K562 (cell line): ENCODE results near the gene APBA2. TPM values are rescaled to one million over a fixed set of nuclear protein-coding genes. Genes with fewer than 3 reads are reported as not detected.
A peak's percentile ranks its signal among the peaks of the same experiment; 100 is the strongest.

ENCODE experiments used
- ATAC-seq: fragments of 200-7000 bp; cut with Tn5 transposase; 3 replicates; pipeline ENCODE4 v1.9.1; 2020; ENCODE audit warnings: moderate library complexity
- BruUV-seq: library from RNA; stranded (reverse); fragments of 400-500 nt; replicated peaks from 2 replicates; lab custom pipeline; 2021; lab: Mats Ljungman, UMichigan
- CTCF ChIA-PET: fragments of 300-600 bp; formaldehyde crosslinking; extraction: SDS; loops from one replicate; lab custom pipeline; 2021; ENCODE audit warnings: low intra/inter-chr PET ratio; lab: Yijun Ruan, JAX
- POLR2A ChIA-PET: fragments of 300-600, 350-650 bp; sonication (Branson Sonifier 250); formaldehyde crosslinking; extraction: SDS; loops from one replicate; lab custom pipeline; 2021; ENCODE audit warnings: antibody characterized with exemption, inconsistent platforms; lab: Yijun Ruan, JAX
- DNase-seq, 4 experiments: peaks; one replicate each; pipeline versions ENCODE4 v3.0.0 to v3.0.0-alpha.2; 2011 to 2018; ENCODE audit warnings: low spot score in 3 of 4, mixed read lengths in 3 of 4; ENCODE audit errors: extremely low read depth in 1 of 4
- FAIRE-seq: peaks from 2 replicates; lab custom pipeline; 2011; peaks lifted over from hg19 to GRCh38; lab: Jason Lieb, UNC
- H2AFZ ChIP-seq: 2 replicates; pipeline ENCODE4 v1.6.0; 2011; ENCODE audit warnings: low read depth, low read length, control low read depth, inconsistent platforms
- H3K27ac ChIP-seq: fragments of 200-600 bp; 3 replicates; pipeline ENCODE4 v1.8.0; 2011; ENCODE audit warnings: low read depth, mild to moderate bottlenecking, control low read depth, inconsistent platforms, low read length, moderate library complexity, mixed read lengths; ENCODE audit errors: extremely low read depth
- H3K27me3 ChIP-seq, 2 experiments: fragments of 300-600 bp in 1 of 2; 2 replicates in 1 of 2; 3 replicates in 1 of 2; pipeline versions ENCODE4 v1.6.0 to v1.8.0; 2011; ENCODE audit warnings: inconsistent platforms in 2 of 2, low read length in 2 of 2, mild to moderate bottlenecking in 1 of 2, mixed read lengths in 1 of 2, moderate library complexity in 1 of 2; ENCODE audit not compliant: control insufficient read depth in 2 of 2, insufficient read depth in 2 of 2
- H3K36me3 ChIP-seq: fragments of 300-600 bp; 3 replicates; pipeline ENCODE4 v1.8.0; 2011; ENCODE audit warnings: mild to moderate bottlenecking, low read length, inconsistent platforms; ENCODE audit not compliant: control insufficient read depth, insufficient read depth
- H3K4me1 ChIP-seq, 2 experiments: fragments of 200-600 bp in 1 of 2; replicated peaks in 1 of 2; 2 replicates in 1 of 2; 3 replicates in 1 of 2; pipeline versions ENCODE4 v1.5.1 to v1.8.0; 2011; ENCODE audit warnings: inconsistent platforms in 2 of 2, low read length in 2 of 2, mild to moderate bottlenecking in 1 of 2, mixed read lengths in 1 of 2, moderate library complexity in 1 of 2; ENCODE audit not compliant: control insufficient read depth in 2 of 2, insufficient read depth in 2 of 2
- H3K4me2 ChIP-seq: 2 replicates; pipeline ENCODE4 v1.6.1; 2011; ENCODE audit warnings: low read length, control low read depth, inconsistent platforms, mixed read lengths; ENCODE audit not compliant: insufficient read depth
- H3K4me3 ChIP-seq: fragments of 200-600 bp; sonication (generic), shearing (Covaris generic); 2 replicates; pipeline ENCODE4 v1.5.1; 2016; ENCODE audit warnings: control low read depth, inconsistent platforms
- H3K79me2 ChIP-seq: fragments of 200-600 bp; 3 replicates; pipeline ENCODE4 v1.8.0; 2011; ENCODE audit warnings: low read length, inconsistent platforms; ENCODE audit not compliant: control insufficient read depth, insufficient read depth
- H3K9ac ChIP-seq, 2 experiments: 2 replicates each; pipeline versions ENCODE4 v1.6.0 to v1.6.1; 2011; ENCODE audit warnings: low read depth in 2 of 2, low read length in 2 of 2, control low read depth in 1 of 2, inconsistent platforms in 1 of 2, mild to moderate bottlenecking in 1 of 2, mixed read lengths in 1 of 2; ENCODE audit not compliant: insufficient read depth in 1 of 2
- H3K9me1 ChIP-seq: one replicate; pipeline ENCODE4 v1.6.0; 2011; ENCODE audit warnings: inconsistent platforms, mild to moderate bottlenecking, low read length, moderate library complexity; ENCODE audit not compliant: control insufficient read depth, insufficient read depth
- H3K9me3 ChIP-seq: replicated peaks from 2 replicates; pipeline ENCODE4 v1.5.1; 2011; ENCODE audit warnings: low read depth, low read length, inconsistent platforms; ENCODE audit not compliant: control insufficient read depth, insufficient read depth
- H4K20me1 ChIP-seq: replicated peaks from 2 replicates; pipeline ENCODE4 v1.6.1; 2011; ENCODE audit warnings: low read length, inconsistent platforms, mixed read lengths; ENCODE audit not compliant: control insufficient read depth, insufficient read depth
- JUN ChIP-seq, 2 experiments: sonication (generic) in 1 of 2; formaldehyde crosslinking in 1 of 2; IDR thresholded peaks; 2 replicates each; pipeline versions ENCODE4 v1.6.1 to v1.8.0; 2012 to 2022; ENCODE audit warnings: borderline replicate concordance in 2 of 2, mild to moderate bottlenecking in 2 of 2, improper control_type of control experiment in 1 of 2, low read depth in 1 of 2, low read length in 1 of 2, missing genetic modification reagents in 1 of 2
- KLF13 ChIP-seq: fragments of 450-650 bp; IDR thresholded peaks from 2 replicates; pipeline ENCODE4 v1.6.1; 2016; ENCODE audit warnings: missing genetic modification characterization, low read depth, mild to moderate bottlenecking, missing compliant biosample characterization, moderate library complexity, borderline replicate concordance
- MBD1 ChIP-seq: fragments of 250-450 bp; sonication (Bioruptor Pico); IDR thresholded peaks from 2 replicates; pipeline ENCODE4 v1.8.0; 2022; ENCODE audit warnings: inconsistent platforms
- NFE2 ChIP-seq: IDR thresholded peaks from 2 replicates; pipeline ENCODE4 v1.6.1; 2014; ENCODE audit warnings: antibody characterized with exemption, low read depth
- NFRKB ChIP-seq: fragments of 450-650 bp; IDR thresholded peaks from 2 replicates; pipeline ENCODE4 v1.6.1; 2016; ENCODE audit warnings: low read depth
- TEAD2 ChIP-seq: fragments of 450-650 bp; IDR thresholded peaks from 2 replicates; pipeline ENCODE4 v1.6.1; 2016; ENCODE audit warnings: missing genetic modification characterization, control low read depth, missing compliant biosample characterization
- ZNF282 ChIP-seq: sonication (generic); formaldehyde crosslinking; IDR thresholded peaks from 2 replicates; pipeline ENCODE4 v1.8.1; 2023; ENCODE audit warnings: missing genetic modification reagents
- ZNF431 ChIP-seq: sonication (generic); formaldehyde crosslinking; IDR thresholded peaks from 2 replicates; pipeline ENCODE4 v1.8.0; 2022; ENCODE audit warnings: mild to moderate bottlenecking, missing genetic modification reagents
- ZNF584 ChIP-seq: fragments of 200-800 bp; sonication (Bioruptor generic); IDR thresholded peaks from 2 replicates; pipeline ENCODE4 v1.6.1; 2016; ENCODE audit warnings: low read depth, mild to moderate bottlenecking, missing genetic modification characterization, missing compliant biosample characterization
- whole genome bisulfite sequencing: fragments of 100-300 bp; shearing (Covaris generic); methylation state at CpG from one replicate; pipeline ENCODE4 v1.1.6; 2016; ENCODE audit warnings: low coverage, mixed read lengths; ENCODE audit not compliant: insufficient coverage; ENCODE audit errors: missing lambda C conversion rate; 5-methylcytosine and 5-hydroxymethylcytosine counted together
- in situ Hi-C: fragments of 300-500 bp; cut with MboI; formaldehyde crosslinking; loops from 4 replicates; pipeline ENCODE4 v1.15.0; 2018; ENCODE audit warnings: inconsistent platforms, mixed read lengths
- intact Hi-C: fragments of 100-400 bp; cut with micrococcal nuclease; formaldehyde crosslinking; loops from 2 replicates; pipeline ENCODE4 v1.14.2; 2022
- polyA plus RNA-seq, 8 experiments: library from polyadenylated mRNA; depleted of rRNA in 4 of 8; stranded (reverse) in 5 of 8; unstranded in 3 of 8; fragments of >200 nt; fragmentation: Nextera tagmentation in 2 of 8; fragmentation: Illumina TruSeq in 1 of 8; extraction: Ambion mirVana in 2 of 8; extraction: Trizol in 1 of 8; gene quantifications; 2 replicates each; pipeline versions ENCODE4 v1.2.1 to v1.2.3, GENCODE V29; 2011 to 2014; ENCODE audit warnings: inconsistent platforms in 1 of 8, missing spikeins in 1 of 8
- total RNA-seq, 7 experiments: library from RNA; depleted of rRNA in 6 of 7; stranded (reverse); fragments of >200 nt in 6 of 7; fragmentation: Illumina TruSeq in 2 of 7; extraction: Trizol in 2 of 7; gene quantifications; 2 replicates each; pipeline versions ENCODE4 v1.2.1 to v1.2.3, GENCODE V29; 2011 to 2021; ENCODE audit warnings: low replicate concordance in 1 of 7

The APBA2 gene
- total and polyA plus RNA-seq, 9 of the 15 experiments (the other 6 are each of a cell fraction or from before 2014, with no cell fraction given): 0.24 to 40.9 (median 25.2) TPM

GRCh38 chr15:28985316-28985645 is 99.5 kb downstream of the APBA2 start:
- in situ Hi-C loops (no loop called here), intact Hi-C loops (no loop called here)
- H3K9ac ChIP-seq: peak overlapping the region in 1 of 2 experiments; percentile 50; a peak in 1 of 4 replicates
- no peaks in the 10 kb centered on the region for H3K27me3 ChIP-seq
- no TSS peak for BruUV-seq
- FAIRE-seq (no peak), ATAC-seq (no peak), DNase-seq (no peak)
- CTCF ChIA-PET: no interaction called here
- H3K4me1 ChIP-seq: peaks cover 11 to 25% of the 10 kb centered on the region in 2 experiments; a peak in 4 of 5 replicates
- H3K9me1 ChIP-seq: no peaks in the 10 kb centered on the region
- 0 out of 3 replicates have a peak, but pooled peaks cover 4% of the 10 kb centered on the region for H3K79me2 ChIP-seq
- no peak overlapping the region for H3K4me3 ChIP-seq
- H3K9me3 ChIP-seq: no peaks in the 10 kb centered on the region
- H4K20me1 ChIP-seq: peaks cover 14% of the 10 kb centered on the region
- no peak overlapping the region for H3K4me2 ChIP-seq
- H3K36me3 ChIP-seq: no peaks in the 10 kb centered on the region
- TF ChIP-seq JUN (IDR thresholded peaks at IDR 0.05; ENCODE audit: borderline replicate concordance, low read depth, low read length): no peak
- TF ChIP-seq JUN (CRISPR knock-in tag; IDR thresholded peaks at IDR 0.05; ENCODE audit: borderline replicate concordance): no peak
- TF ChIP-seq MBD1 (CRISPR knock-in tag): no peak
- no peak for TF ChIP-seq TEAD2
- no peak for TF ChIP-seq ZNF584
- no peak for TF ChIP-seq NFE2
- no peak for TF ChIP-seq ZNF431
- TF ChIP-seq ZNF282 (CRISPR knock-in tag): no peak
- TF ChIP-seq NFRKB: no peak
- TF ChIP-seq KLF13 (tag): no peak
- TF ChIP-seq, all 486 proteins: peak for 0
- Histone ChIP-seq H3K27ac (no peak overlapping the region), H2AFZ (no peak overlapping the region)
- WGBS: 46% methylated on average over 6 of the region's 6 CpGs
- POLR2A ChIA-PET: interaction anchor here (1.3 kb wide), 1 partner anchor 59 kb away, joined by 3 read pairs; no protein-coding TSS in a partner anchor
